A549 (cell line): ENCODE data around the gene AFF3.

Source experiments
- EP300 ChIP-seq, 2 experiments: fragments of >200 bp; sonication (Bioruptor Twin); formaldehyde crosslinking; IDR thresholded peaks; 2 replicates in 1 of 2; 3 replicates in 1 of 2; pipeline ENCODE4 v1.6.1; 2016 to 2017
- HDAC2 ChIP-seq: fragments of 200-600 bp; sonication (generic); IDR thresholded peaks from 2 replicates; pipeline ENCODE4 v1.6.1; 2016
- HOXA7 ChIP-seq: fragments of 250-450 bp; sonication (Bioruptor Pico); IDR thresholded peaks from 2 replicates; pipeline ENCODE4 v1.5.0; 2020; ENCODE audit warnings: mild to moderate bottlenecking, moderate library complexity
- JUNB ChIP-seq: fragments of >200 bp; sonication (Bioruptor Twin); formaldehyde crosslinking; IDR thresholded peaks from 2 replicates; pipeline ENCODE4 v1.6.1; 2016
- NR3C1 ChIP-seq: fragments of >200 bp; sonication (Bioruptor Twin); formaldehyde crosslinking; IDR thresholded peaks from 3 replicates; pipeline ENCODE4 v1.6.1; 2017
- POLR2A ChIP-seq: IDR thresholded peaks from 2 replicates; pipeline ENCODE4 v1.6.1; 2012; ENCODE audit warnings: mild to moderate bottlenecking, low read length
- RFX5 ChIP-seq: fragments of 450-650 bp; IDR thresholded peaks from 2 replicates; pipeline ENCODE4 v1.7.1; 2014; ENCODE audit warnings: antibody characterized with exemption, mild to moderate bottlenecking, moderate library complexity
- SMC3 ChIP-seq: fragments of >200 bp; sonication (Bioruptor Twin); formaldehyde crosslinking; IDR thresholded peaks from 3 replicates; pipeline ENCODE4 v1.6.1; 2018; ENCODE audit warnings: inconsistent platforms
- TF ChIP-seq, protein P1 (sequence below): fragments of >200 bp; sonication (Bioruptor Twin); formaldehyde crosslinking; IDR thresholded peaks from 3 replicates; pipeline ENCODE4 v1.5.1; 2016
- TF ChIP-seq, protein P2 (sequence below): IDR thresholded peaks from 2 replicates; pipeline ENCODE4 v1.6.1; 2012
- TF ChIP-seq, protein P3 (sequence below): fragments of 150-350 bp; IDR thresholded peaks from 2 replicates; pipeline ENCODE4 v1.6.1; 2014; ENCODE audit warnings: low read depth, mild to moderate bottlenecking, low read length
- TF ChIP-seq, protein P4 (sequence below): fragments of 200-600 bp; sonication (generic); IDR thresholded peaks from 2 replicates; pipeline ENCODE4 v1.6.1; 2016; ENCODE audit warnings: antibody characterized with exemption, mild to moderate bottlenecking, moderate library complexity

DNA sequence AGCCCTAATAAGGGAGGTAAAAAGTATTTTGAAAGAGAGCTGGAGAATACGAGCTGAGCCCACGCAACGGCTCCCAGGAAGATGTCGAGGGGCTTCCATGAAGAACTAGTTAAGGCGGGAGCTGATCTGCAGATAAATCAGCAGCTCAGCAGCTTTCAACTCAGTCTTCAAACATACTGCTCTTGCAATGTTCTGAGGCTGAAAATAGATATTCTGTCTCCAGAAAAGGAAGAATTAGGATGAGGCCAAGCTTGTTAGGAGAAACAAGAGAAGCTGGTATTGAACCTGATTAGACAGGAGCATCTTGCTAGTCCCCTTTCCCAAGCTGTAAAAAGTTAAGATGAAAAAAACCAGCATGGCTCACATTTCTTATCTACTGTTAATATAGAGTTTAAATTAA, 91.1 kb downstream of the AFF3 start:
- TF ChIP-seq, protein P1, sequence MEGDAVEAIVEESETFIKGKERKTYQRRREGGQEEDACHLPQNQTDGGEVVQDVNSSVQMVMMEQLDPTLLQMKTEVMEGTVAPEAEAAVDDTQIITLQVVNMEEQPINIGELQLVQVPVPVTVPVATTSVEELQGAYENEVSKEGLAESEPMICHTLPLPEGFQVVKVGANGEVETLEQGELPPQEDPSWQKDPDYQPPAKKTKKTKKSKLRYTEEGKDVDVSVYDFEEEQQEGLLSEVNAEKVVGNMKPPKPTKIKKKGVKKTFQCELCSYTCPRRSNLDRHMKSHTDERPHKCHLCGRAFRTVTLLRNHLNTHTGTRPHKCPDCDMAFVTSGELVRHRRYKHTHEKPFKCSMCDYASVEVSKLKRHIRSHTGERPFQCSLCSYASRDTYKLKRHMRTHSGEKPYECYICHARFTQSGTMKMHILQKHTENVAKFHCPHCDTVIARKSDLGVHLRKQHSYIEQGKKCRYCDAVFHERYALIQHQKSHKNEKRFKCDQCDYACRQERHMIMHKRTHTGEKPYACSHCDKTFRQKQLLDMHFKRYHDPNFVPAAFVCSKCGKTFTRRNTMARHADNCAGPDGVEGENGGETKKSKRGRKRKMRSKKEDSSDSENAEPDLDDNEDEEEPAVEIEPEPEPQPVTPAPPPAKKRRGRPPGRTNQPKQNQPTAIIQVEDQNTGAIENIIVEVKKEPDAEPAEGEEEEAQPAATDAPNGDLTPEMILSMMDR, result no peak
- TF ChIP-seq HDAC2 (no peak), SMC3 (no peak), NR3C1 (no peak), HOXA7 (CRISPR knock-in tag) (no peak), EP300 (IDR thresholded peaks at IDR 0.05) (no peak), JUNB (no peak), POLR2A (no peak), RFX5 (no peak)
- TF ChIP-seq, protein P2, sequence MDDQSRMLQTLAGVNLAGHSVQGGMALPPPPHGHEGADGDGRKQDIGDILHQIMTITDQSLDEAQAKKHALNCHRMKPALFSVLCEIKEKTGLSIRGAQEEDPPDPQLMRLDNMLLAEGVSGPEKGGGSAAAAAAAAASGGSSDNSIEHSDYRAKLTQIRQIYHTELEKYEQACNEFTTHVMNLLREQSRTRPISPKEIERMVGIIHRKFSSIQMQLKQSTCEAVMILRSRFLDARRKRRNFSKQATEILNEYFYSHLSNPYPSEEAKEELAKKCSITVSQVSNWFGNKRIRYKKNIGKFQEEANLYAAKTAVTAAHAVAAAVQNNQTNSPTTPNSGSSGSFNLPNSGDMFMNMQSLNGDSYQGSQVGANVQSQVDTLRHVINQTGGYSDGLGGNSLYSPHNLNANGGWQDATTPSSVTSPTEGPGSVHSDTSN, result no peak
- TF ChIP-seq, protein P3, sequence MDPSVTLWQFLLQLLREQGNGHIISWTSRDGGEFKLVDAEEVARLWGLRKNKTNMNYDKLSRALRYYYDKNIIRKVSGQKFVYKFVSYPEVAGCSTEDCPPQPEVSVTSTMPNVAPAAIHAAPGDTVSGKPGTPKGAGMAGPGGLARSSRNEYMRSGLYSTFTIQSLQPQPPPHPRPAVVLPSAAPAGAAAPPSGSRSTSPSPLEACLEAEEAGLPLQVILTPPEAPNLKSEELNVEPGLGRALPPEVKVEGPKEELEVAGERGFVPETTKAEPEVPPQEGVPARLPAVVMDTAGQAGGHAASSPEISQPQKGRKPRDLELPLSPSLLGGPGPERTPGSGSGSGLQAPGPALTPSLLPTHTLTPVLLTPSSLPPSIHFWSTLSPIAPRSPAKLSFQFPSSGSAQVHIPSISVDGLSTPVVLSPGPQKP, result no peak
- TF ChIP-seq, protein P4, sequence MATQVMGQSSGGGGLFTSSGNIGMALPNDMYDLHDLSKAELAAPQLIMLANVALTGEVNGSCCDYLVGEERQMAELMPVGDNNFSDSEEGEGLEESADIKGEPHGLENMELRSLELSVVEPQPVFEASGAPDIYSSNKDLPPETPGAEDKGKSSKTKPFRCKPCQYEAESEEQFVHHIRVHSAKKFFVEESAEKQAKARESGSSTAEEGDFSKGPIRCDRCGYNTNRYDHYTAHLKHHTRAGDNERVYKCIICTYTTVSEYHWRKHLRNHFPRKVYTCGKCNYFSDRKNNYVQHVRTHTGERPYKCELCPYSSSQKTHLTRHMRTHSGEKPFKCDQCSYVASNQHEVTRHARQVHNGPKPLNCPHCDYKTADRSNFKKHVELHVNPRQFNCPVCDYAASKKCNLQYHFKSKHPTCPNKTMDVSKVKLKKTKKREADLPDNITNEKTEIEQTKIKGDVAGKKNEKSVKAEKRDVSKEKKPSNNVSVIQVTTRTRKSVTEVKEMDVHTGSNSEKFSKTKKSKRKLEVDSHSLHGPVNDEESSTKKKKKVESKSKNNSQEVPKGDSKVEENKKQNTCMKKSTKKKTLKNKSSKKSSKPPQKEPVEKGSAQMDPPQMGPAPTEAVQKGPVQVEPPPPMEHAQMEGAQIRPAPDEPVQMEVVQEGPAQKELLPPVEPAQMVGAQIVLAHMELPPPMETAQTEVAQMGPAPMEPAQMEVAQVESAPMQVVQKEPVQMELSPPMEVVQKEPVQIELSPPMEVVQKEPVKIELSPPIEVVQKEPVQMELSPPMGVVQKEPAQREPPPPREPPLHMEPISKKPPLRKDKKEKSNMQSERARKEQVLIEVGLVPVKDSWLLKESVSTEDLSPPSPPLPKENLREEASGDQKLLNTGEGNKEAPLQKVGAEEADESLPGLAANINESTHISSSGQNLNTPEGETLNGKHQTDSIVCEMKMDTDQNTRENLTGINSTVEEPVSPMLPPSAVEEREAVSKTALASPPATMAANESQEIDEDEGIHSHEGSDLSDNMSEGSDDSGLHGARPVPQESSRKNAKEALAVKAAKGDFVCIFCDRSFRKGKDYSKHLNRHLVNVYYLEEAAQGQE, result no peak
